ENCODE measurements around the gene CACNG1. TPM values are rescaled to one million over a fixed set of nuclear protein-coding genes. Genes with fewer than 3 reads are reported as not detected.

CACNG1 gene
- total RNA-seq, 4 donors from 2014 or later = not detected

DNA sequence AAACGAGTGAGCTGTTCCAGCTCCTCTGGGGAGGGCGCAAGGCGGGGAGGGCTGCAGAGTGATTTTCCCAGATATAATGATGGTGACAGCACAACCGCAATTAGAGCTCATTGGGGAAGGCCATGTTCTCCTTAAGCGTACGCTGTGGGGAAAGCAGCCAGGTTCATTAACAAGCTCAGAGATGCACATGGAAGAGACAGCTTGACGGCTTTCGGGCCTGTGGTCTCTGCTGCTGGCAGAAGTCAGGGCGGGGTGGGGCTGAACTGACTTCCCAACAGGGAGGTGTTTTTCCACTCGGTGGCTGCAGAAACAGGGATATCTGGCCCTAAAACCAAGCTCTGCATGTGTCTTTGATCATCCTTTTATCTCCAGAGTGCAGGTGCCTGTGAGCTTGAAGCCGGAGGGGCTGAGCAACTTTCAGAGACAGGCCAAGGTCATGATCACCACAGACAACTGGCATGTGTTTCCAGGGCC is 24.0 kb upstream of the CACNG1 start:
- Histone ChIP-seq H3K27ac (no peak overlapping the region), H3K4me1 (no peaks in the 10 kb centered on the region), H3K27me3 (no peaks in the 10 kb centered on the region), H3K9me3 (no peaks in the 10 kb centered on the region), H3K4me3 (no peak overlapping the region), H3K36me3 (no peaks in the 10 kb centered on the region)
- DNase-seq = no peak
- no peak for TF ChIP-seq POLR2A (IDR thresholded peaks at IDR 0.05)
- TF ChIP-seq, protein P1, sequence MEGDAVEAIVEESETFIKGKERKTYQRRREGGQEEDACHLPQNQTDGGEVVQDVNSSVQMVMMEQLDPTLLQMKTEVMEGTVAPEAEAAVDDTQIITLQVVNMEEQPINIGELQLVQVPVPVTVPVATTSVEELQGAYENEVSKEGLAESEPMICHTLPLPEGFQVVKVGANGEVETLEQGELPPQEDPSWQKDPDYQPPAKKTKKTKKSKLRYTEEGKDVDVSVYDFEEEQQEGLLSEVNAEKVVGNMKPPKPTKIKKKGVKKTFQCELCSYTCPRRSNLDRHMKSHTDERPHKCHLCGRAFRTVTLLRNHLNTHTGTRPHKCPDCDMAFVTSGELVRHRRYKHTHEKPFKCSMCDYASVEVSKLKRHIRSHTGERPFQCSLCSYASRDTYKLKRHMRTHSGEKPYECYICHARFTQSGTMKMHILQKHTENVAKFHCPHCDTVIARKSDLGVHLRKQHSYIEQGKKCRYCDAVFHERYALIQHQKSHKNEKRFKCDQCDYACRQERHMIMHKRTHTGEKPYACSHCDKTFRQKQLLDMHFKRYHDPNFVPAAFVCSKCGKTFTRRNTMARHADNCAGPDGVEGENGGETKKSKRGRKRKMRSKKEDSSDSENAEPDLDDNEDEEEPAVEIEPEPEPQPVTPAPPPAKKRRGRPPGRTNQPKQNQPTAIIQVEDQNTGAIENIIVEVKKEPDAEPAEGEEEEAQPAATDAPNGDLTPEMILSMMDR (IDR thresholded peaks at IDR 0.05) = no peak
- intact Hi-C loops (cut with DNase I; ENCODE audit: low total_unique reads) = no loop called here

DNA sequence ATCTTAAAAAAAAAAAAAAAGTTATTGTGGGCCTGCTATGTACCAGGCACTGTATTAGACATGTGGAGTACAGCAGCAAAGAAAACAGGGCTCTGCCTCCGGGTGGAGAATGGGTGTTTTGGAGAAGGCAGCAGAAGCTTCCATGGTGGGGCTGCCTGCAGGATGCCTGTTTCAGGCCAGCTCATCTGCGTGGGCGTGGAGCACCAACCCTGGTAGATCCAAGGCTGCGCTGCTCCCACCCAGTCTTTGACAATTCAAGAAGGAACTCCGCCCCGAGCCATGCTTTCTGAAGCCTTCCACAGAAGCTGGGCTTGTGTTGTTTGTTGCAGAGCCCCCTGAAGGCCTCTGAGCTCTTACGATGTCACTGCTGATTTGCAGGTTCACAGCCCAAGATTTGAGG is 23.2 kb upstream of the CACNG1 start:
- DNase-seq = no peak
- H3K4me3 ChIP-seq = no peak overlapping the region
- H3K27ac ChIP-seq = no peak overlapping the region
- TF ChIP-seq POLR2A (IDR thresholded peaks at IDR 0.05) = no peak
- TF ChIP-seq, protein P1 (IDR thresholded peaks at IDR 0.05) = no peak
- no peaks in the 10 kb centered on the region for H3K36me3 ChIP-seq
- H3K4me1 ChIP-seq = no peaks in the 10 kb centered on the region
- intact Hi-C loops (cut with DNase I; ENCODE audit: low total_unique reads) = no loop called here
- H3K9me3 ChIP-seq = no peaks in the 10 kb centered on the region
- no peaks in the 10 kb centered on the region for H3K27me3 ChIP-seq

DNA sequence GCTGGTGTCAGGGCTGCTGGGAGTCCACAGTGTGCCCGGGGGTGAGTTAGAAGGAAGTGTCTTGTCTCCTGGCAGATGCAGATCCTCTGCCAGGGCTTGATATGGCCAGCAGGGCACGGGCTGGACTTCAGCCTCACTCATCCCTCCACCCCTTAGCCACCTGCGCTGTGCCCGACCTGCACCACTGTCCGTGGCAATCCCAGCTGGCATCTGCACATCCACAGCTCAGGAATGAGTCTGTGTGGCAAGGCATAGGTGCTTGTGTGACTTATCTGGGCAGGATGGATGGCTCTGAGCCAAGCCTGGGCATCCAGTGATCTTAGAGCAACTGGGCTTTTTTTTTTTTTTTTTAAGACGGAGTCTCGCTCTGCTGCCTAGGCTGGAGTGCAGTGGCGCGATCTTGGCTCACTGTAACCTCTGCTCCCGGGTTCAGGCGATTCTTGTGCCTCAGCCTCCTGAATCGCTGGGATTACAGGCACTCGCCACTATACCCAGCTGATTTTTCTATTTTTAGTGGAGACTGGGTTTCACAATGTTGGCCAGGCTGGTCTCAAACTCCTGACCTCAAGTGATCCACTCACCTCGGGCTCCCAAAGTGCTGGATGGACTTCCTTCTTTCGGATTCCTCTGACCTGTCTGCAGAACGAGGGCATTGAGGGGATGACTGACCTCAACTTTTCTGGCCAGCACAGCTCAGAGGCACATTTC is 22.5 kb upstream of the CACNG1 start:
- H3K27me3 ChIP-seq = no peaks in the 10 kb centered on the region
- no peak overlapping the region for H3K27ac ChIP-seq
- no peak for DNase-seq
- no peaks in the 10 kb centered on the region for H3K36me3 ChIP-seq
- no peak for TF ChIP-seq POLR2A (IDR thresholded peaks at IDR 0.05)
- TF ChIP-seq, protein P1 (IDR thresholded peaks at IDR 0.05) = no peak
- intact Hi-C loops (cut with DNase I; ENCODE audit: low total_unique reads) = no loop called here
- no peaks in the 10 kb centered on the region for H3K9me3 ChIP-seq
- no peaks in the 10 kb centered on the region for H3K4me1 ChIP-seq
- no peak overlapping the region for H3K4me3 ChIP-seq

DNA sequence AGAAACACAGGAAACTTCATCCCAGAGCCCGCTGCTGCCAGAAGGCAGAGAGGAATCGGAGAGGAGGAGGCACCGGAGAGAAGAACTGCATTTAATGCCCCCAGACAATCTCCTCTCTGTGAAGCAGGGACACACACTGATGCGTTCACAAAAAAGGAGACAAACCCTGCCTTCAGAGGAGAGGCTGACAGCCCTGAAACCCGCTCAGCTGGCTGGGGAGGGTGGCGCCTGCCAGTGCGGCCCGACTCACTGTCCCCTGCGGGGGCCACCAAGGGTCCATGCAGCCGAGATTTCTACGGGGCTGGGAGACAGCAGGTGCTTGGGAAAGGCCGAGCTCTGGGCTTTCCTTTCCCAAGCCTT is 21.9 kb upstream of the CACNG1 start:
- H3K36me3 ChIP-seq = no peaks in the 10 kb centered on the region
- H3K4me3 ChIP-seq = no peak overlapping the region
- H3K9me3 ChIP-seq = no peaks in the 10 kb centered on the region
- intact Hi-C loops (cut with DNase I; ENCODE audit: low total_unique reads) = no loop called here
- TF ChIP-seq, protein P1 (IDR thresholded peaks at IDR 0.05) = no peak
- TF ChIP-seq POLR2A (IDR thresholded peaks at IDR 0.05) = no peak
- H3K27ac ChIP-seq = no peak overlapping the region
- no peak for DNase-seq
- no peaks in the 10 kb centered on the region for H3K4me1 ChIP-seq
- H3K27me3 ChIP-seq = no peaks in the 10 kb centered on the region

DNA sequence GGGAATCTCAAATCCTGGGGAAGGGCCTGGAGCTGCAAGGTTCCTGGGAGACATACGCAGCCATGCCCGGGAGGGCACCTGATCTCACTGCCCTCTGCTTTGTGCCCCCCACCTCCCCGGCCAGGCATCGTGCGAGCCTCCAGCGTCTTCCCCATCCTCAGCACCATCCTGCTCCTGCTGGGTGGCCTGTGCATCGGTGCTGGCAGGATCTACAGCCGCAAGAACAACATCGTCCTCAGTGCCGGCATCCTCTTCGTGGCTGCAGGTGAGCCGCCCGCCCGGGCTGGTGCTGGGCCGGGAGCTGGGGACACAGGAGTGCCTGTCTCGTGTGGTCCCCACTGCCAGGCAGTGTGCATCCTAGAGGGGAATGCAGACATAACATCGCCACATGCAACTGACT is 19.6 kb upstream of the CACNG1 start:
- H3K9me3 ChIP-seq = no peaks in the 10 kb centered on the region
- H3K27me3 ChIP-seq = no peaks in the 10 kb centered on the region
- no peak overlapping the region for H3K4me3 ChIP-seq
- TF ChIP-seq, protein P1 (IDR thresholded peaks at IDR 0.05) = no peak
- no peak for TF ChIP-seq POLR2A (IDR thresholded peaks at IDR 0.05)
- no peaks in the 10 kb centered on the region for H3K36me3 ChIP-seq
- no peaks in the 10 kb centered on the region for H3K4me1 ChIP-seq
- DNase-seq = no peak
- intact Hi-C loops (cut with DNase I; ENCODE audit: low total_unique reads) = no loop called here
- H3K27ac ChIP-seq = no peak overlapping the region
